Measurements from ENCODE around the gene ING4. TPM values are rescaled to one million over a fixed set of nuclear protein-coding genes. Genes with fewer than 3 reads are reported as not detected.

ING4 gene
- total RNA-seq, 4 donors from 2014 or later, result 45.1 to 58.3 (median 49.9) TPM

- TF ChIP-seq EP300 (IDR thresholded peaks at IDR 0.05), result no peak
- TF ChIP-seq CTCF (IDR thresholded peaks at IDR 0.05), result no peak
- TF ChIP-seq POLR2A (IDR thresholded peaks at IDR 0.05; ENCODE audit: low read depth), result no peak
- TF ChIP-seq POLR2AphosphoS5 (IDR thresholded peaks at IDR 0.05), result no peak
- Histone ChIP-seq H3K36me3 (peaks cover 18 to 37% (median 33%) of the 10 kb centered on the region in 4 donors), H3K27me3 (no peaks in the 10 kb centered on the region), H3K4me1 (peaks cover 0 to 24% (median 19%) of the 10 kb centered on the region in 4 donors), H3K27ac (replicated peaks in 1 of 4) (peak overlapping the region; percentile 56 to 78 (median 62)), H3K4me3 (peak overlapping the region; percentile 55 to 60 (median 57)), H3K9me3 (no peaks in the 10 kb centered on the region)
- intact Hi-C loops (cut with DNase I), result loop anchor here (2.0 kb wide), 1 partner anchor 28 kb away; no protein-coding TSS in a partner anchor
- no peak for DNase-seq (ENCODE audit: extremely low spot score)
- WGBS, result 58% methylated on average over 27 of the region's 28 CpGs
Measured at GRCh38 chr12:6646276-6647082, 16.4 kb downstream of the ING4 start.

- intact Hi-C loops (cut with DNase I), result no loop called here
- H3K4me1 ChIP-seq, result peaks cover 0 to 24% (median 19%) of the 10 kb centered on the region in 4 donors
- no peak for DNase-seq (ENCODE audit: extremely low spot score)
- H3K27me3 ChIP-seq, result peaks cover 0 to 3% (median 0%) of the 10 kb centered on the region in 4 donors
- no peak overlapping the region for H3K4me3 ChIP-seq
- 33% methylated on average over 5 of the region's 5 CpGs for WGBS
- peaks cover 3 to 21% (median 17%) of the 10 kb centered on the region in 4 donors for H3K36me3 ChIP-seq
- H3K9me3 ChIP-seq, result no peaks in the 10 kb centered on the region
- no peak overlapping the region for H3K27ac ChIP-seq (replicated peaks in 1 of 4)
- TF ChIP-seq CTCF (IDR thresholded peaks at IDR 0.05), result peak in 2 of 3 experiments; percentile 32 to 42
- TF ChIP-seq EP300 (IDR thresholded peaks at IDR 0.05), result no peak
- TF ChIP-seq POLR2A (IDR thresholded peaks at IDR 0.05; ENCODE audit: low read depth), result no peak
- TF ChIP-seq POLR2AphosphoS5 (IDR thresholded peaks at IDR 0.05), result no peak
Measured at GRCh38 chr12:6644903-6645302, 18.0 kb downstream of the ING4 start.

GRCh38 chr12:6644257-6644596, 18.7 kb downstream of the ING4 start:
- H3K4me1 ChIP-seq, result peaks cover 0 to 24% (median 19%) of the 10 kb centered on the region in 4 donors
- peaks cover 0 to 3% (median 0%) of the 10 kb centered on the region in 4 donors for H3K27me3 ChIP-seq
- TF ChIP-seq POLR2AphosphoS5 (IDR thresholded peaks at IDR 0.05) (no peak), POLR2A (IDR thresholded peaks at IDR 0.05; ENCODE audit: low read depth) (no peak), CTCF (IDR thresholded peaks at IDR 0.05) (no peak), EP300 (IDR thresholded peaks at IDR 0.05) (no peak)
- H3K4me3 ChIP-seq, result no peak overlapping the region
- intact Hi-C loops (cut with DNase I), result no loop called here
- H3K36me3 ChIP-seq, result peaks cover 0 to 14% (median 10%) of the 10 kb centered on the region in 4 donors
- 56% methylated on average over 6 of the region's 6 CpGs for WGBS
- no peak for DNase-seq (ENCODE audit: extremely low spot score)
- no peaks in the 10 kb centered on the region for H3K9me3 ChIP-seq
- peak overlapping the region in 1 of 4 donors; percentile 39 for H3K27ac ChIP-seq (replicated peaks in 1 of 4)

GRCh38 chr12:6643569-6644256, 19.2 kb downstream of the ING4 start:
- peaks cover 0 to 24% (median 21%) of the 10 kb centered on the region in 4 donors for H3K4me1 ChIP-seq
- peaks cover 0 to 9% (median 6%) of the 10 kb centered on the region in 4 donors for H3K36me3 ChIP-seq
- H3K4me3 ChIP-seq, result no peak overlapping the region
- intact Hi-C loops (cut with DNase I), result no loop called here
- no peaks in the 10 kb centered on the region for H3K9me3 ChIP-seq
- WGBS, result 74% methylated on average over 5 of the region's 6 CpGs
- H3K27me3 ChIP-seq, result peaks cover 0 to 3% (median 0%) of the 10 kb centered on the region in 4 donors
- no peak for TF ChIP-seq POLR2A (IDR thresholded peaks at IDR 0.05; ENCODE audit: low read depth)
- no peak for TF ChIP-seq CTCF (IDR thresholded peaks at IDR 0.05)
- TF ChIP-seq POLR2AphosphoS5 (IDR thresholded peaks at IDR 0.05), result no peak
- TF ChIP-seq EP300 (IDR thresholded peaks at IDR 0.05), result no peak
- no peak for DNase-seq (ENCODE audit: extremely low spot score)
- H3K27ac ChIP-seq (replicated peaks in 1 of 4), result peak overlapping the region in 2 of 4 donors; percentile 39 to 40

Data from esophagus muscularis mucosa (tissue), 4 donors.